ENCODE measurements around the gene TTL. TPM values are rescaled to one million over a fixed set of nuclear protein-coding genes. Genes with fewer than 3 reads are reported as not detected.

Gene TTL
- total and polyA plus RNA-seq, 4 donors, result 3.6 to 9.5 (median 7.1) TPM

GRCh38 chr2:112577756-112578155, 95.8 kb downstream of the TTL start:
- 77% methylated on average over 5 of the region's 5 CpGs for WGBS
- H3K36me3 ChIP-seq (ENCODE audit: control insufficient read depth in 4 of 4, insufficient read depth in 3 of 4, low read depth in 1 of 4, low read length in 3 of 4), result peaks cover 10 to 35% (median 26%) of the 10 kb centered on the region in 4 donors
- H3K4me3 ChIP-seq (ENCODE audit: low read depth in 1 of 3, low read length in 3 of 3), result no peak overlapping the region
- no peak for DNase-seq (ENCODE audit: low spot score)
- peaks cover 2 to 4% (median 3%) of the 10 kb centered on the region in 4 donors for H3K4me1 ChIP-seq (ENCODE audit: control insufficient read depth in 4 of 4, insufficient read depth in 4 of 4, low read length in 3 of 4)
- no peak for TF ChIP-seq FOXA1 (IDR thresholded peaks at IDR 0.05)
- TF ChIP-seq, protein P1, sequence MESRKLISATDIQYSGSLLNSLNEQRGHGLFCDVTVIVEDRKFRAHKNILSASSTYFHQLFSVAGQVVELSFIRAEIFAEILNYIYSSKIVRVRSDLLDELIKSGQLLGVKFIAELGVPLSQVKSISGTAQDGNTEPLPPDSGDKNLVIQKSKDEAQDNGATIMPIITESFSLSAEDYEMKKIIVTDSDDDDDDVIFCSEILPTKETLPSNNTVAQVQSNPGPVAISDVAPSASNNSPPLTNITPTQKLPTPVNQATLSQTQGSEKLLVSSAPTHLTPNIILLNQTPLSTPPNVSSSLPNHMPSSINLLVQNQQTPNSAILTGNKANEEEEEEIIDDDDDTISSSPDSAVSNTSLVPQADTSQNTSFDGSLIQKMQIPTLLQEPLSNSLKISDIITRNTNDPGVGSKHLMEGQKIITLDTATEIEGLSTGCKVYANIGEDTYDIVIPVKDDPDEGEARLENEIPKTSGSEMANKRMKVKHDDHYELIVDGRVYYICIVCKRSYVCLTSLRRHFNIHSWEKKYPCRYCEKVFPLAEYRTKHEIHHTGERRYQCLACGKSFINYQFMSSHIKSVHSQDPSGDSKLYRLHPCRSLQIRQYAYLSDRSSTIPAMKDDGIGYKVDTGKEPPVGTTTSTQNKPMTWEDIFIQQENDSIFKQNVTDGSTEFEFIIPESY (IDR thresholded peaks at IDR 0.05), result no peak
- no peak for TF ChIP-seq CTCF (IDR thresholded peaks at IDR 0.05; ENCODE audit: low read depth, low read length, missing input control)
- no peak for TF ChIP-seq MAX (IDR thresholded peaks at IDR 0.05)
- TF ChIP-seq SP1 (IDR thresholded peaks at IDR 0.05), result no peak
- no peak for TF ChIP-seq RXRA (IDR thresholded peaks at IDR 0.05)
- TF ChIP-seq TAF1 (conservative IDR thresholded peaks at IDR 0.05), result no peak
- no peak for TF ChIP-seq RAD21 (IDR thresholded peaks at IDR 0.05)
- no peaks in the 10 kb centered on the region for H3K9me3 ChIP-seq (ENCODE audit: control insufficient read depth in 4 of 4, low read length in 3 of 4)
- no peak overlapping the region for H3K27ac ChIP-seq (ENCODE audit: low read depth in 1 of 2, low read length in 2 of 2)
- no peak overlapping the region for H3K9ac ChIP-seq (ENCODE audit: low read depth in 1 of 2, low read length in 2 of 2)
- H3K27me3 ChIP-seq (ENCODE audit: control insufficient read depth in 4 of 4, insufficient read depth in 4 of 4, low read length in 3 of 4), result no peaks in the 10 kb centered on the region

- DNase-seq (ENCODE audit: low spot score), result no peak
These were observed 97.3 kb downstream of the TTL start for GRCh38 chr2:112579241-112579640.

More at GRCh38 chr2:112579241-112579640, 97.3 kb downstream of the TTL start:
- Histone ChIP-seq H3K4me3 (ENCODE audit: low read depth in 1 of 3, low read length in 3 of 3) (no peak overlapping the region), H3K27me3 (ENCODE audit: control insufficient read depth in 4 of 4, insufficient read depth in 4 of 4, low read length in 3 of 4) (no peaks in the 10 kb centered on the region), H3K9ac (ENCODE audit: low read depth in 1 of 2, low read length in 2 of 2) (no peak overlapping the region), H3K36me3 (ENCODE audit: control insufficient read depth in 4 of 4, insufficient read depth in 3 of 4, low read depth in 1 of 4, low read length in 3 of 4) (peaks cover 3 to 23% (median 17%) of the 10 kb centered on the region in 4 donors), H3K27ac (ENCODE audit: low read depth in 1 of 2, low read length in 2 of 2) (no peak overlapping the region), H3K9me3 (ENCODE audit: control insufficient read depth in 4 of 4, low read length in 3 of 4) (no peaks in the 10 kb centered on the region), H3K4me1 (ENCODE audit: control insufficient read depth in 4 of 4, insufficient read depth in 4 of 4, low read length in 3 of 4) (peaks cover 4 to 16% (median 9%) of the 10 kb centered on the region in 4 donors)
- TF ChIP-seq HNF4A (conservative IDR thresholded peaks at IDR 0.05), result no peak
- TF ChIP-seq, protein P2, sequence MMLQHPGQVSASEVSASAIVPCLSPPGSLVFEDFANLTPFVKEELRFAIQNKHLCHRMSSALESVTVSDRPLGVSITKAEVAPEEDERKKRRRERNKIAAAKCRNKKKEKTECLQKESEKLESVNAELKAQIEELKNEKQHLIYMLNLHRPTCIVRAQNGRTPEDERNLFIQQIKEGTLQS (IDR thresholded peaks at IDR 0.05), result peak; percentile 13
- no peak for TF ChIP-seq TAF1 (conservative IDR thresholded peaks at IDR 0.05)
- no peak for TF ChIP-seq RAD21 (IDR thresholded peaks at IDR 0.05)
- no peak for TF ChIP-seq HNF4G (IDR thresholded peaks at IDR 0.05)
- TF ChIP-seq, protein P3, sequence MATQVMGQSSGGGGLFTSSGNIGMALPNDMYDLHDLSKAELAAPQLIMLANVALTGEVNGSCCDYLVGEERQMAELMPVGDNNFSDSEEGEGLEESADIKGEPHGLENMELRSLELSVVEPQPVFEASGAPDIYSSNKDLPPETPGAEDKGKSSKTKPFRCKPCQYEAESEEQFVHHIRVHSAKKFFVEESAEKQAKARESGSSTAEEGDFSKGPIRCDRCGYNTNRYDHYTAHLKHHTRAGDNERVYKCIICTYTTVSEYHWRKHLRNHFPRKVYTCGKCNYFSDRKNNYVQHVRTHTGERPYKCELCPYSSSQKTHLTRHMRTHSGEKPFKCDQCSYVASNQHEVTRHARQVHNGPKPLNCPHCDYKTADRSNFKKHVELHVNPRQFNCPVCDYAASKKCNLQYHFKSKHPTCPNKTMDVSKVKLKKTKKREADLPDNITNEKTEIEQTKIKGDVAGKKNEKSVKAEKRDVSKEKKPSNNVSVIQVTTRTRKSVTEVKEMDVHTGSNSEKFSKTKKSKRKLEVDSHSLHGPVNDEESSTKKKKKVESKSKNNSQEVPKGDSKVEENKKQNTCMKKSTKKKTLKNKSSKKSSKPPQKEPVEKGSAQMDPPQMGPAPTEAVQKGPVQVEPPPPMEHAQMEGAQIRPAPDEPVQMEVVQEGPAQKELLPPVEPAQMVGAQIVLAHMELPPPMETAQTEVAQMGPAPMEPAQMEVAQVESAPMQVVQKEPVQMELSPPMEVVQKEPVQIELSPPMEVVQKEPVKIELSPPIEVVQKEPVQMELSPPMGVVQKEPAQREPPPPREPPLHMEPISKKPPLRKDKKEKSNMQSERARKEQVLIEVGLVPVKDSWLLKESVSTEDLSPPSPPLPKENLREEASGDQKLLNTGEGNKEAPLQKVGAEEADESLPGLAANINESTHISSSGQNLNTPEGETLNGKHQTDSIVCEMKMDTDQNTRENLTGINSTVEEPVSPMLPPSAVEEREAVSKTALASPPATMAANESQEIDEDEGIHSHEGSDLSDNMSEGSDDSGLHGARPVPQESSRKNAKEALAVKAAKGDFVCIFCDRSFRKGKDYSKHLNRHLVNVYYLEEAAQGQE (IDR thresholded peaks at IDR 0.05), result no peak
- no peak for TF ChIP-seq MAX (IDR thresholded peaks at IDR 0.05)
- no peak for TF ChIP-seq NR2F2 (IDR thresholded peaks at IDR 0.05)
- TF ChIP-seq CTCF (IDR thresholded peaks at IDR 0.05; ENCODE audit: low read depth, low read length, missing input control), result no peak
